KMS-11 (cell line): ENCODE data around the gene XRRA1.

Experiments used
- H2AFZ ChIP-seq: fragments of 200-600 bp; sonication (generic); 2 replicates; pipeline ENCODE4 v1.6.1; 2016; ENCODE audit warnings: antibody characterized with exemption, mixed run types, low read depth
- H3K27ac ChIP-seq: fragments of 200-600 bp; sonication (generic); 2 replicates; pipeline ENCODE4 v1.6.1; 2016; ENCODE audit warnings: mild to moderate bottlenecking, mixed run types
- H3K27me3 ChIP-seq: fragments of 200-600 bp; sonication (generic); 2 replicates; pipeline ENCODE4 v1.6.1; 2017; ENCODE audit warnings: mild to moderate bottlenecking, low read depth, mixed run types, moderate library complexity; ENCODE audit not compliant: insufficient read depth
- H3K36me3 ChIP-seq: fragments of 200-600 bp; sonication (generic); 2 replicates; pipeline ENCODE4 v1.6.1; 2017; ENCODE audit warnings: mild to moderate bottlenecking, mixed run types; ENCODE audit not compliant: insufficient read depth
- H3K4me1 ChIP-seq: fragments of 200-600 bp; sonication (generic); 2 replicates; pipeline ENCODE4 v1.6.1; 2016; ENCODE audit warnings: mild to moderate bottlenecking, low read depth, mixed run types; ENCODE audit not compliant: poor library complexity, severe bottlenecking
- H3K4me2 ChIP-seq: fragments of 200-600 bp; sonication (generic); 2 replicates; pipeline ENCODE4 v1.7.0; 2016; ENCODE audit warnings: mild to moderate bottlenecking, mixed run types
- H3K4me3 ChIP-seq: fragments of 200-600 bp; sonication (generic); IDR thresholded peaks from 2 replicates; pipeline ENCODE4 v1.6.1; 2017; ENCODE audit warnings: low read depth, low read length, mixed read lengths; ENCODE audit not compliant: insufficient read depth
- H3K79me2 ChIP-seq: fragments of 200-600 bp; sonication (generic); 2 replicates; pipeline ENCODE4 v1.6.1; 2016; ENCODE audit warnings: low read depth, mixed run types; ENCODE audit not compliant: insufficient read depth
- H3K9ac ChIP-seq: fragments of 200-600 bp; sonication (generic); 2 replicates; pipeline ENCODE4 v1.6.1; 2016; ENCODE audit warnings: mild to moderate bottlenecking, mixed run types
- H4K20me1 ChIP-seq: fragments of 200-600 bp; sonication (generic); 2 replicates; pipeline ENCODE4 v1.6.1; 2016; ENCODE audit warnings: mild to moderate bottlenecking, mixed run types; ENCODE audit not compliant: insufficient read depth
- CTCF ChIP-seq: fragments of 200-600 bp; sonication (generic); conservative IDR thresholded peaks from 2 replicates; pipeline ENCODE4 v1.6.1; 2017; ENCODE audit warnings: low read depth, mild to moderate bottlenecking, antibody characterized with exemption, low read length, moderate library complexity, mixed read lengths

XRRA1 gene

GRCh38 chr11:74981888-74982287, 33.0 kb upstream of the XRRA1 start:
- H3K79me2 ChIP-seq: no peaks in the 10 kb centered on the region
- no peak overlapping the region for H3K4me3 ChIP-seq
- H2AFZ ChIP-seq: no peak overlapping the region
- H3K27me3 ChIP-seq: no peaks in the 10 kb centered on the region
- no peak for TF ChIP-seq CTCF
- H3K36me3 ChIP-seq: no peaks in the 10 kb centered on the region
- no peak overlapping the region for H3K4me2 ChIP-seq
- no peak overlapping the region for H3K9ac ChIP-seq
- no peaks in the 10 kb centered on the region for H3K4me1 ChIP-seq
- H4K20me1 ChIP-seq: no peaks in the 10 kb centered on the region
- no peak overlapping the region for H3K27ac ChIP-seq

- no peaks in the 10 kb centered on the region for H3K27me3 ChIP-seq
- H3K4me1 ChIP-seq: no peaks in the 10 kb centered on the region
- no peak for TF ChIP-seq CTCF
- H2AFZ ChIP-seq: no peak overlapping the region
- no peak overlapping the region for H3K4me2 ChIP-seq
- H3K79me2 ChIP-seq: no peaks in the 10 kb centered on the region
- H3K27ac ChIP-seq: no peak overlapping the region
- no peak overlapping the region for H3K9ac ChIP-seq
- no peaks in the 10 kb centered on the region for H4K20me1 ChIP-seq
- no peak overlapping the region for H3K4me3 ChIP-seq
- no peaks in the 10 kb centered on the region for H3K36me3 ChIP-seq
Measured at GRCh38 chr11:74980634-74981033, 31.7 kb upstream of the XRRA1 start.

GRCh38 chr11:74978041-74978440, 29.1 kb upstream of the XRRA1 start:
- H3K4me1 ChIP-seq: no peaks in the 10 kb centered on the region
- H3K9ac ChIP-seq: no peak overlapping the region
- no peaks in the 10 kb centered on the region for H4K20me1 ChIP-seq
- no peaks in the 10 kb centered on the region for H3K27me3 ChIP-seq
- H3K4me2 ChIP-seq: no peak overlapping the region
- H2AFZ ChIP-seq: no peak overlapping the region
- H3K4me3 ChIP-seq: no peak overlapping the region
- 0 out of 2 replicates have a peak, but pooled peaks cover 5% of the 10 kb centered on the region for H3K79me2 ChIP-seq
- no peaks in the 10 kb centered on the region for H3K36me3 ChIP-seq
- no peak overlapping the region for H3K27ac ChIP-seq
- TF ChIP-seq CTCF: no peak

GRCh38 chr11:74971424-74971823, 22.5 kb upstream of the XRRA1 start:
- 0 out of 2 replicates have a peak, but pooled peaks cover 8% of the 10 kb centered on the region for H3K36me3 ChIP-seq

More at GRCh38 chr11:74971424-74971823, 22.5 kb upstream of the XRRA1 start:
- Histone ChIP-seq H3K79me2 (peaks cover 10% of the 10 kb centered on the region; the same call in 1 of the 2 replicates), H3K27ac (no peak overlapping the region), H3K9ac (no peak overlapping the region), H2AFZ (no peak overlapping the region), H3K4me2 (no peak overlapping the region), H3K4me1 (no peaks in the 10 kb centered on the region), H3K27me3 (no peaks in the 10 kb centered on the region), H4K20me1 (peaks cover 3% of the 10 kb centered on the region; the same call in 1 of the 2 replicates), H3K4me3 (no peak overlapping the region)
- TF ChIP-seq CTCF: no peak
